Caco-2 (cell line): Measurements from ENCODE around the gene HES2. TPM values are rescaled to one million over a fixed set of nuclear protein-coding genes. Genes with fewer than 3 reads are reported as not detected.
"Not testable (repeated sequence)": the region's sequence is repeated elsewhere in the genome, so short reads cannot be mapped to it uniquely, and the experiment has no call there.

Source experiments
- BruUV-seq: library from RNA; stranded (reverse); fragments of 400-500 nt; replicated peaks from 2 replicates; lab custom pipeline; 2021; lab: Mats Ljungman, UMichigan
- CTCF ChIA-PET: fragments of 300-600 bp; sonication (Branson Sonifier 250); formaldehyde crosslinking; loops from one replicate; lab custom pipeline; 2022; ENCODE audit warnings: antibody characterized with exemption; lab: Charles Lee
- POLR2A ChIA-PET: fragments of 300-600 bp; sonication (Branson Sonifier 250); formaldehyde crosslinking; loops from one replicate; lab custom pipeline; 2022; ENCODE audit warnings: antibody characterized with exemption; lab: Charles Lee
- DNase-seq, 2 experiments: peaks; one replicate each; pipeline versions ENCODE4 v3.0.0 to v3.0.0-alpha.2; 2020 to 2022
- H3K27me3 ChIP-seq: replicated peaks from 2 replicates; pipeline ENCODE4 v1.6.0; 2011; ENCODE audit warnings: low read length; ENCODE audit not compliant: control insufficient read depth, insufficient read depth
- H3K36me3 ChIP-seq: 2 replicates; pipeline ENCODE4 v1.5.1; 2011; ENCODE audit warnings: low read length; ENCODE audit not compliant: control insufficient read depth, insufficient read depth
- H3K4me1 ChIP-seq: fragments of 250-450 bp; sonication (Bioruptor Pico); 2 replicates; pipeline ENCODE4 v1.5.1; 2020; ENCODE audit warnings: mild to moderate bottlenecking
- H3K4me3 ChIP-seq: 2 replicates; pipeline ENCODE4 v1.5.1; 2011; ENCODE audit warnings: low read depth, mild to moderate bottlenecking, control low read depth, low read length
- H3K9me3 ChIP-seq: fragments of 250-450 bp; sonication (Bioruptor Pico); 2 replicates; pipeline ENCODE4 v1.5.1; 2020; ENCODE audit warnings: mild to moderate bottlenecking, moderate library complexity
- H3K27ac Mint-ChIP-seq: one replicate; pipeline ENCODE4 v1.8.0; 2022; ENCODE audit warnings: mixed read lengths; ENCODE audit not compliant: unreplicated experiment
- H3K27me3 Mint-ChIP-seq: one replicate; pipeline ENCODE4 v1.8.0; 2022; ENCODE audit warnings: mixed read lengths; ENCODE audit not compliant: insufficient read depth, unreplicated experiment
- H3K36me3 Mint-ChIP-seq: one replicate; pipeline ENCODE4 v1.8.0; 2022; ENCODE audit warnings: mild to moderate bottlenecking, mixed read lengths; ENCODE audit not compliant: insufficient read depth, unreplicated experiment
- H3K4me1 Mint-ChIP-seq: one replicate; pipeline ENCODE4 v1.8.0; 2022; ENCODE audit warnings: low read depth, mixed read lengths; ENCODE audit not compliant: unreplicated experiment
- H3K4me3 Mint-ChIP-seq: one replicate; pipeline ENCODE4 v1.8.0; 2022; ENCODE audit warnings: mild to moderate bottlenecking, moderate library complexity, mixed read lengths; ENCODE audit not compliant: unreplicated experiment
- H3K9me3 Mint-ChIP-seq: one replicate; pipeline ENCODE4 v1.8.0; 2022; ENCODE audit warnings: mixed read lengths; ENCODE audit not compliant: unreplicated experiment
- CTCF ChIP-seq, 2 experiments: fragments of 200-600 bp in 1 of 2; IDR thresholded peaks; 1 replicate in 1 of 2; 2 replicates in 1 of 2; pipeline versions ENCODE4 v1.5.1 to v1.8.0; 2011 to 2022; ENCODE audit warnings: antibody characterized with exemption in 1 of 2, control low read depth in 1 of 2, inconsistent platforms in 1 of 2, low read depth in 1 of 2, low read length in 1 of 2, mild to moderate bottlenecking in 1 of 2, moderate library complexity in 1 of 2; ENCODE audit not compliant: insufficient read depth in 1 of 2, severe bottlenecking in 1 of 2, unreplicated experiment in 1 of 2
- intact Hi-C: fragments of 100-400 bp; cut with micrococcal nuclease; formaldehyde crosslinking; loops from one replicate; pipeline ENCODE4 v1.10.0; 2022; ENCODE audit not compliant: unreplicated experiment
- total RNA-seq: library from RNA; stranded (reverse); gene quantifications from 2 replicates; pipeline ENCODE4 v1.2.3, GENCODE V29; 2022

HES2 gene
- total RNA-seq, 1 experiment from 2014 or later = 0.91 TPM

GRCh38 chr1:6447016-6447817 lies 27.5 kb upstream of the HES2 start:
- Mint-ChIP-seq H3K27ac (no peak overlapping the region), H3K4me3 (peak overlapping the region; percentile 40), H3K27me3 (no peaks in the 10 kb centered on the region), H3K9me3 (no peaks in the 10 kb centered on the region), H3K4me1 (peaks cover 9% of the 10 kb centered on the region), H3K36me3 (no peaks in the 10 kb centered on the region)
- H3K4me3 ChIP-seq = no peak overlapping the region; the same call in 1 of the 2 replicates
- ChIA-PET CTCF (no interaction called here), POLR2A (no interaction called here)
- H3K27me3 ChIP-seq = no peaks in the 10 kb centered on the region
- TF ChIP-seq CTCF (IDR thresholded peaks at IDR 0.05; ENCODE audit: insufficient read depth in 1 of 2, low read depth in 1 of 2, low read length in 1 of 2, severe bottlenecking in 1 of 2, unreplicated experiment in 1 of 2) = no peak
- H3K4me1 ChIP-seq = peaks cover 7% of the 10 kb centered on the region
- intact Hi-C loops = no loop called here
- no peaks in the 10 kb centered on the region for H3K9me3 ChIP-seq
- no peaks in the 10 kb centered on the region for H3K36me3 ChIP-seq
- BruUV-seq = no TSS peak
- DNase-seq = no peak

DNA sequence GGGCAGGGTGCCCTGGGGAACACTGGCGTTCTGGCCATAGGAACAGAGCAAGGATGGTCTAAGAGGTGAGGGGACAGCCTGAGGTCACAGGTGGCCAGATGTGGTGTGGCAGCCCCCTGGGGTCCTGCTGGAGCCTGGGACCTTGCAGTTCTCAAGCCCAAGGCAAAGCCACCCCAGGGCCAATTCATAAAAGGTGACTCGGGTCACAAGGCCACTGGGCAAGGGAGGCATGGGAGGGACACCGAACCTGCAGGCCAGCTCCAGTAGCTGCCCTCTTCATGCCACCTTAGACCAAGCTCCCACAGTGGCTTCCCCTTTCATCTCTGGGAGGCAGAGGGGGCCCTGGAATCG lies 26.9 kb upstream of the HES2 start:
- no peaks in the 10 kb centered on the region for H3K36me3 Mint-ChIP-seq
- H3K36me3 ChIP-seq = no peaks in the 10 kb centered on the region
- no peak overlapping the region for H3K4me3 ChIP-seq
- no peaks in the 10 kb centered on the region for H3K27me3 Mint-ChIP-seq
- H3K9me3 ChIP-seq = no peaks in the 10 kb centered on the region
- ChIA-PET CTCF (no interaction called here), POLR2A (no interaction called here)
- no peaks in the 10 kb centered on the region for H3K27me3 ChIP-seq
- H3K4me1 Mint-ChIP-seq = peaks cover 9% of the 10 kb centered on the region
- no peak overlapping the region for H3K27ac Mint-ChIP-seq
- no peak overlapping the region for H3K4me3 Mint-ChIP-seq
- H3K9me3 Mint-ChIP-seq = no peaks in the 10 kb centered on the region
- DNase-seq = no peak
- no TSS peak for BruUV-seq
- TF ChIP-seq CTCF (IDR thresholded peaks at IDR 0.05; ENCODE audit: insufficient read depth in 1 of 2, low read depth in 1 of 2, low read length in 1 of 2, severe bottlenecking in 1 of 2, unreplicated experiment in 1 of 2) = no peak
- intact Hi-C loops = no loop called here
- peaks cover 7% of the 10 kb centered on the region for H3K4me1 ChIP-seq

GRCh38 chr1:6445929-6446328 lies 26.2 kb upstream of the HES2 start:
- H3K9me3 ChIP-seq, POLR2A ChIA-PET, H3K4me1 ChIP-seq, H3K36me3 Mint-ChIP-seq, BruUV-seq, CTCF ChIA-PET, H3K27me3 ChIP-seq, DNase-seq, H3K27me3 Mint-ChIP-seq, H3K27ac Mint-ChIP-seq, H3K4me1 Mint-ChIP-seq, H3K4me3 ChIP-seq, H3K36me3 ChIP-seq, H3K9me3 Mint-ChIP-seq, H3K4me3 Mint-ChIP-seq: not testable (repeated sequence)
- intact Hi-C loops = loop anchor here (1.0 kb wide), 1 partner anchor 44 kb away; no protein-coding TSS in a partner anchor
